Breast epithelium (tissue), 3 donors: ENCODE data around the gene CTNND2.

ENCODE experiments used
- POLR2A ChIP-seq: fragments of 450-650 bp; IDR thresholded peaks from one replicate; pipeline ENCODE4 v1.6.1; 2016; ENCODE audit warnings: antibody characterized with exemption, mild to moderate bottlenecking, moderate library complexity
- POLR2AphosphoS5 ChIP-seq, 3 donors: sonication (generic); formaldehyde crosslinking; IDR thresholded peaks; one replicate each; pipeline ENCODE4 v1.6.1; 2017; ENCODE audit warnings: antibody characterized with exemption in 3 of 3
- TF ChIP-seq, protein P1 (sequence below), 3 donors: fragments of 450-650 bp; IDR thresholded peaks; one replicate each; pipeline ENCODE4 v1.5.1; 2016 to 2017; ENCODE audit warnings: antibody characterized with exemption in 3 of 3, mild to moderate bottlenecking in 3 of 3, moderate library complexity in 3 of 3

DNA sequence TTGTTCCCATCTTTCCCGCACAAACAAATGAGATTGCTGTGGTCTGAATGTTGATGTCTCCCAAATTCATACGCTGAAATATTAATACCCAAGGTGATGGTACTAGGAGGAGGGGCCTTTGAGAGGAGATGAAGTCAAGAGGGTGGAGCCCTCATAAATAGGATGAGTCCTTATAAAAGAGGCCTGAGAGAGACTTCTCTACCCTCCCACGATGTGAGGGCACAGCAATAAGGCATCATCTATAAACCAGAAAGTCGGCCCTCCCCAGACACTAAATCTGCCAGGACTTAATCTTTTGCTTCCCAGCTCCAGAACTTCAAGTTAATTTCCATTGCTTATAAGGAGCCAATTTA is 170.4 kb downstream of the CTNND2 start:
- TF ChIP-seq, protein P1, sequence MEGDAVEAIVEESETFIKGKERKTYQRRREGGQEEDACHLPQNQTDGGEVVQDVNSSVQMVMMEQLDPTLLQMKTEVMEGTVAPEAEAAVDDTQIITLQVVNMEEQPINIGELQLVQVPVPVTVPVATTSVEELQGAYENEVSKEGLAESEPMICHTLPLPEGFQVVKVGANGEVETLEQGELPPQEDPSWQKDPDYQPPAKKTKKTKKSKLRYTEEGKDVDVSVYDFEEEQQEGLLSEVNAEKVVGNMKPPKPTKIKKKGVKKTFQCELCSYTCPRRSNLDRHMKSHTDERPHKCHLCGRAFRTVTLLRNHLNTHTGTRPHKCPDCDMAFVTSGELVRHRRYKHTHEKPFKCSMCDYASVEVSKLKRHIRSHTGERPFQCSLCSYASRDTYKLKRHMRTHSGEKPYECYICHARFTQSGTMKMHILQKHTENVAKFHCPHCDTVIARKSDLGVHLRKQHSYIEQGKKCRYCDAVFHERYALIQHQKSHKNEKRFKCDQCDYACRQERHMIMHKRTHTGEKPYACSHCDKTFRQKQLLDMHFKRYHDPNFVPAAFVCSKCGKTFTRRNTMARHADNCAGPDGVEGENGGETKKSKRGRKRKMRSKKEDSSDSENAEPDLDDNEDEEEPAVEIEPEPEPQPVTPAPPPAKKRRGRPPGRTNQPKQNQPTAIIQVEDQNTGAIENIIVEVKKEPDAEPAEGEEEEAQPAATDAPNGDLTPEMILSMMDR (IDR thresholded peaks at IDR 0.05) = no peak
- TF ChIP-seq POLR2A (no peak), POLR2AphosphoS5 (IDR thresholded peaks at IDR 0.05) (no peak)
